IMR-90 (cell line): ENCODE results near the gene B9D1.

ENCODE experiments used
- MAZ ChIP-seq: IDR thresholded peaks from 2 replicates; pipeline ENCODE4 v1.6.1; 2012; ENCODE audit warnings: low read depth, mild to moderate bottlenecking, low read length, improper control_type of control experiment, moderate library complexity, borderline replicate concordance
- MXI1 ChIP-seq: IDR thresholded peaks from 2 replicates; pipeline ENCODE4 v1.6.1; 2012; ENCODE audit warnings: low read depth, mild to moderate bottlenecking, low read length, moderate library complexity, borderline replicate concordance
- POLR2A ChIP-seq: IDR thresholded peaks from 2 replicates; pipeline ENCODE4 v1.6.1; 2012; ENCODE audit warnings: mild to moderate bottlenecking, low read depth, low read length
- TF ChIP-seq, protein P1 (sequence below): conservative IDR thresholded peaks from 2 replicates; pipeline ENCODE4 v1.5.1; 2012; ENCODE audit warnings: mild to moderate bottlenecking, low read depth, low read length, improper control_type of control experiment
- TF ChIP-seq, protein P2 (sequence below): fragments of 150-350 bp; IDR thresholded peaks from 2 replicates; pipeline ENCODE4 v1.6.1; 2016; ENCODE audit warnings: low read depth, mild to moderate bottlenecking, low read length, moderate library complexity, borderline replicate concordance

DNA sequence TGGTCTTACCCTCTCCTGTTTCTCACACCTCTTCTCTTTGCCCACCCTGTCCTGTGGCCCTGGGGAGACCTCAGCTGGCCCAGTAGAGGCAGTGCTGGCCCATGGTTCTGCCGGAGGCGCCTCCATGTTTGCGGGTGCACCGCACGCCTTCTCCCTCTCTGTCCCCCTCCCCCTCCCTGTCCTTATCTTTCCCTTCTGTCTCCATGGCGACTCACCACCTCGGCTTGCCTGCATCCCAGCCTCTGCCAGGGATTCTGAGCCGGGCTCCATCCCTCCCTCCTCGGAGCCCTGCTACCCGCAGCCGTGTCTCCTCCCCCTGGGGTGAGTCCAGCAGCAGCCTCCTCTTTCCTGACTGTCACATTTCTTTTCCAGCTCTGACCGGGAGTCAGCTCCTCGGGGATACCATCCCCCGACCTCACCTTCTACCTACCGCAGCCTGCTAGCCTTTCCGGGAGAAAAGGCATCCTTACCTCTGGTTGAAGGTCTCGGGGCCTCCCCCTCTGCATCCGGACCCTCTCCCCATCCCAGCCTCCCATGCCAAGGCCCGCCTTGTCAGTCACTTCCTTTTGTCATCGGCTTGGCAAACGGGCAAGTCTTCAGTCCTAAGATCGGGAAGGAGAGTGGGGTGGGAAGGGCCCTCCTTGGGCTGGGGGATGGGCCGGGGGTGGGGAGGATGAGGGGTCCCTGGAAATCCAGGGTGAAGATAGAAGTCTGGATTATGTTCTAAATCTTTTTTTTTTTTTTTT, 48.5 kb upstream of the B9D1 start, which contains the start of gene RNF112:
- TF ChIP-seq, protein P1, sequence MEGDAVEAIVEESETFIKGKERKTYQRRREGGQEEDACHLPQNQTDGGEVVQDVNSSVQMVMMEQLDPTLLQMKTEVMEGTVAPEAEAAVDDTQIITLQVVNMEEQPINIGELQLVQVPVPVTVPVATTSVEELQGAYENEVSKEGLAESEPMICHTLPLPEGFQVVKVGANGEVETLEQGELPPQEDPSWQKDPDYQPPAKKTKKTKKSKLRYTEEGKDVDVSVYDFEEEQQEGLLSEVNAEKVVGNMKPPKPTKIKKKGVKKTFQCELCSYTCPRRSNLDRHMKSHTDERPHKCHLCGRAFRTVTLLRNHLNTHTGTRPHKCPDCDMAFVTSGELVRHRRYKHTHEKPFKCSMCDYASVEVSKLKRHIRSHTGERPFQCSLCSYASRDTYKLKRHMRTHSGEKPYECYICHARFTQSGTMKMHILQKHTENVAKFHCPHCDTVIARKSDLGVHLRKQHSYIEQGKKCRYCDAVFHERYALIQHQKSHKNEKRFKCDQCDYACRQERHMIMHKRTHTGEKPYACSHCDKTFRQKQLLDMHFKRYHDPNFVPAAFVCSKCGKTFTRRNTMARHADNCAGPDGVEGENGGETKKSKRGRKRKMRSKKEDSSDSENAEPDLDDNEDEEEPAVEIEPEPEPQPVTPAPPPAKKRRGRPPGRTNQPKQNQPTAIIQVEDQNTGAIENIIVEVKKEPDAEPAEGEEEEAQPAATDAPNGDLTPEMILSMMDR: 0 out of 2 replicates have a peak, but pooled peaks have one; percentile 25
- no peak; the same call in 1 of the 2 replicates for TF ChIP-seq MAZ
- TF ChIP-seq POLR2A: no peak
- TF ChIP-seq, protein P2, sequence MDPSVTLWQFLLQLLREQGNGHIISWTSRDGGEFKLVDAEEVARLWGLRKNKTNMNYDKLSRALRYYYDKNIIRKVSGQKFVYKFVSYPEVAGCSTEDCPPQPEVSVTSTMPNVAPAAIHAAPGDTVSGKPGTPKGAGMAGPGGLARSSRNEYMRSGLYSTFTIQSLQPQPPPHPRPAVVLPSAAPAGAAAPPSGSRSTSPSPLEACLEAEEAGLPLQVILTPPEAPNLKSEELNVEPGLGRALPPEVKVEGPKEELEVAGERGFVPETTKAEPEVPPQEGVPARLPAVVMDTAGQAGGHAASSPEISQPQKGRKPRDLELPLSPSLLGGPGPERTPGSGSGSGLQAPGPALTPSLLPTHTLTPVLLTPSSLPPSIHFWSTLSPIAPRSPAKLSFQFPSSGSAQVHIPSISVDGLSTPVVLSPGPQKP: no peak
- TF ChIP-seq MXI1: no peak
